Measurements from ENCODE around the gene CYP4A11.

DNA sequence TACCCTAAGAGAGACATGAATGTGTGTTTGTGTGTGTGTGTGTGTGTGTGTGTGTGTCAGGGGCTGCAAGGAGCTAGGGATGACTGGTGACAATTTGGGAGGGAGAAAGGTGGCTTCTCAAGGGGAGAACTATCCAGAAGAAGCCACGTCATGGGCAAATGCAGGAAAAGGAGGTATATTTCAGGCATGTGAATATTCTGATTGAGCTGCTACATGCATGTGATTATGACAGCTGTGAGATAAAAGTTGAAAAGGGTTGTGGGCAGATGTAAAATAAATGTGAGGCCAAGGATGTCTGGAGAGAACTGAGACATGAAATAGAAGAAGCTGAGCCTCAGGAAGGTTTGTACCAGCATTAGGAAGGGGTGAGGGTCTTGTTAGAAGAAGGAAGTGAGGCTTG, 4.5 kb downstream of the CYP4A11 start:
- TF ChIP-seq POLR2A (IDR thresholded peaks at IDR 0.05), result no peak
- TF ChIP-seq, protein P1, sequence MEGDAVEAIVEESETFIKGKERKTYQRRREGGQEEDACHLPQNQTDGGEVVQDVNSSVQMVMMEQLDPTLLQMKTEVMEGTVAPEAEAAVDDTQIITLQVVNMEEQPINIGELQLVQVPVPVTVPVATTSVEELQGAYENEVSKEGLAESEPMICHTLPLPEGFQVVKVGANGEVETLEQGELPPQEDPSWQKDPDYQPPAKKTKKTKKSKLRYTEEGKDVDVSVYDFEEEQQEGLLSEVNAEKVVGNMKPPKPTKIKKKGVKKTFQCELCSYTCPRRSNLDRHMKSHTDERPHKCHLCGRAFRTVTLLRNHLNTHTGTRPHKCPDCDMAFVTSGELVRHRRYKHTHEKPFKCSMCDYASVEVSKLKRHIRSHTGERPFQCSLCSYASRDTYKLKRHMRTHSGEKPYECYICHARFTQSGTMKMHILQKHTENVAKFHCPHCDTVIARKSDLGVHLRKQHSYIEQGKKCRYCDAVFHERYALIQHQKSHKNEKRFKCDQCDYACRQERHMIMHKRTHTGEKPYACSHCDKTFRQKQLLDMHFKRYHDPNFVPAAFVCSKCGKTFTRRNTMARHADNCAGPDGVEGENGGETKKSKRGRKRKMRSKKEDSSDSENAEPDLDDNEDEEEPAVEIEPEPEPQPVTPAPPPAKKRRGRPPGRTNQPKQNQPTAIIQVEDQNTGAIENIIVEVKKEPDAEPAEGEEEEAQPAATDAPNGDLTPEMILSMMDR (IDR thresholded peaks at IDR 0.05), result no peak
